ENCODE data around the gene TMEM169.

DNA sequence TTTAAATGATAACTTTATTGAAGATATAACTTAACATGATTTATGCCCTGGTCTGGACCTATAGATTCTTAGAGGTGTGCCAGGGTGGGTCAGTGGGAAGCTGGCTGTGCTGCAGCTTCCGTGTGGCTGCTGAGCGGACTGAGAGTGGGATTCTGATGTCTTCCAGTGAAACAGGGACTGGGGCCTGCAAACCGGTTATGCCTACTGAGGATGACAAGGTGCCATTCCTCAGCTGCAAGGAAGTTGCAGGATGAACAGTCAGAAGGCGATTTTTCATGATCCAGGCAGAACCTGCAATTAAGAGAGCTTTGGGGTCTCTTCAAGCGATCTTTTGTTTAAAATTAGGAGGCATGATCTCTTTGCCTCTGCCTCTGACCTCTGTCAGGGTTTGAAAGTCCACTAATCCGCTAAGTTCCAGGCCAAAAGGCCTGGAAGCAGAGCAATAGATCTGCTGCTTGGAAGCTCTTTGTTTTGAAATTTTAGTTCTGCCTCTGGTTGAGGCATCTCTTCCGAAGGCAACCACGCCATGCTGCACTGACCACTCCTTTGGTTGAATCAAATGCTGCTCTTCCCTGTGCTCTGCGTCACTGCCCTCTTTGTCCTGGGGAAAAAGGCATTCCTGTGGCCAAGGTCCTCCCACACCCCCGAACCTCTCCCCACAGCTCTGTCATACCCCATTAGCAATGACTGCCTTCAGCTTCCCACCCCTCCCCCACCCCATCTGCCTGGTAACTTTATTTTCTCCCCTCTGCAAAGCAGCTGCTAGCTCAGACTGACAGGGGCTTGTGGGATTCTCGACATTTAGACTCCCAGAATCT, 2.0 kb downstream of the TMEM169 start:
- TF ChIP-seq, protein P1, sequence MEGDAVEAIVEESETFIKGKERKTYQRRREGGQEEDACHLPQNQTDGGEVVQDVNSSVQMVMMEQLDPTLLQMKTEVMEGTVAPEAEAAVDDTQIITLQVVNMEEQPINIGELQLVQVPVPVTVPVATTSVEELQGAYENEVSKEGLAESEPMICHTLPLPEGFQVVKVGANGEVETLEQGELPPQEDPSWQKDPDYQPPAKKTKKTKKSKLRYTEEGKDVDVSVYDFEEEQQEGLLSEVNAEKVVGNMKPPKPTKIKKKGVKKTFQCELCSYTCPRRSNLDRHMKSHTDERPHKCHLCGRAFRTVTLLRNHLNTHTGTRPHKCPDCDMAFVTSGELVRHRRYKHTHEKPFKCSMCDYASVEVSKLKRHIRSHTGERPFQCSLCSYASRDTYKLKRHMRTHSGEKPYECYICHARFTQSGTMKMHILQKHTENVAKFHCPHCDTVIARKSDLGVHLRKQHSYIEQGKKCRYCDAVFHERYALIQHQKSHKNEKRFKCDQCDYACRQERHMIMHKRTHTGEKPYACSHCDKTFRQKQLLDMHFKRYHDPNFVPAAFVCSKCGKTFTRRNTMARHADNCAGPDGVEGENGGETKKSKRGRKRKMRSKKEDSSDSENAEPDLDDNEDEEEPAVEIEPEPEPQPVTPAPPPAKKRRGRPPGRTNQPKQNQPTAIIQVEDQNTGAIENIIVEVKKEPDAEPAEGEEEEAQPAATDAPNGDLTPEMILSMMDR (IDR thresholded peaks at IDR 0.05) = no peak
- no peak for TF ChIP-seq POLR2A (IDR thresholded peaks at IDR 0.05)
